NCI-H2029 (cell line): ENCODE measurements around the gene RPL10.

ENCODE experiments used
- DNase-seq: peaks from one replicate; lab custom pipeline; 2025; lab: John Stamatoyannopoulos, UW

The RPL10 gene

DNA sequence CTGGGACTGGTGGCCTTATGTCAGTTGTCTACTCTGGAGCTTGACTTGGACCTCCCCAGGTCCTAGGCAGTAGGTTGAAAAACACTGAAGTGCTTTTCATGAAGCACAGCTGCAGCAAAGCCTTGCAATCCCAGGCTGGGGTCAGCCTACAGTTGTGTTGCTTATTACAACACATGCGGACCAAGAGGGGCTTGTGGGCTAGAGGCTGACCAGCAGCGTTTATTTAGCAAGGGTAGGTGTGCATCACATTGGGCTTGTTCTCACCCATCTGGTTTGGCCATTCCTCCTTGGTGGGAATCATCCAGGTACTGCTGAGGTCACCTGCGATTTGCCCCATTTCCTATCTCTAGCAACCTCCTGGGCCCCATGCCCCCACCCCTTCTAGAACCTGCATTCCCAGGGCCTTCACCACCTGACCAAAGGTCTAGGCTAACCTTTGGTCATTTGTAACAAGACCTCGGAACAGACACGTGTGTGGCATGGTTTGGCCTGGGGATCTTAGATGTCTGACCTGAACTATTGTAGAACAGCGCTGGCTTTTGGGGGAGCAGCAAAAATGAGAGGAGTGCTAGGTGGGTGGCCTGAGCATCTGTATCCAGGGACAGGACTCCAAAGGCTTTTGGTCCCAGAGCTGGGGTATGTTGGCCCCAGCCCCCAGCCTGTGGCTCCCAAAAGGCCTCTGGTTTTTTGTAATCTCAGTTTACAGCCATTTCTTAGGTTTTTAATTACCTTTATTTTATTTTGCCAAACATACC, 3.0 kb downstream of the RPL10 start:
- no peak for DNase-seq

DNA sequence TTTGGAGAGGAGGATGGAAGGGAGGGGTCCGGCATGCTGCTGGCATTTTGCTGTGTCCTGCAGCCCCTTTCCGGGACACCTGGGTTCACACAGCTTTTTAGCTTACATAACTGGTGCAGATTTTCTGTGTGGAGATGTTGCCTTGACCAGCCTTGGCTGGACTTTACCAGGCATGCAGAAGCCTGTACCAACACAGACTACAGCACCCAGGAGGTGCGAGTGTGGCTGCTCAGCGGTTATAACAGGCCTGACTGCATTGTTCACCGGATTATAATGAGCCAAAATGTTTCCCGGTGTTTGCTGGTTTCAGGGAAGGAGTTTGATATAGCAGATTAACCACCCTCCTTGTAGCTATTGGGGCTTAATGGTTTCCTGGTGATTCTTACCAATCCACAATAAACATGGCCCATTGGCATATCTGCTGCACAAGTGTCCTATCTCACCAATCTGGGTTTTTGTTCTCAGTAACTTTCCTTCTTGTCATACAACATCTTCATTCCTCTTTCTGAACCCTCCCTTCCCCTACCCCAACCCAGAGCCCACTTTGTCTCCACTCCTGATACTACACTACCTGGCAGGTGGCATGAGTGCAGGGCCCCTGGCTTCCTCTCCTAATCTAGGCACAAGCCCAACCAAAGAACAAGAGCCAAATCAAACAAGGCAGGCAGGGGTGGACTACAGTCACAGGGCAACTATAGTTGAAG, 3.9 kb downstream of the RPL10 start:
- peak; percentile 45 for DNase-seq

DNA sequence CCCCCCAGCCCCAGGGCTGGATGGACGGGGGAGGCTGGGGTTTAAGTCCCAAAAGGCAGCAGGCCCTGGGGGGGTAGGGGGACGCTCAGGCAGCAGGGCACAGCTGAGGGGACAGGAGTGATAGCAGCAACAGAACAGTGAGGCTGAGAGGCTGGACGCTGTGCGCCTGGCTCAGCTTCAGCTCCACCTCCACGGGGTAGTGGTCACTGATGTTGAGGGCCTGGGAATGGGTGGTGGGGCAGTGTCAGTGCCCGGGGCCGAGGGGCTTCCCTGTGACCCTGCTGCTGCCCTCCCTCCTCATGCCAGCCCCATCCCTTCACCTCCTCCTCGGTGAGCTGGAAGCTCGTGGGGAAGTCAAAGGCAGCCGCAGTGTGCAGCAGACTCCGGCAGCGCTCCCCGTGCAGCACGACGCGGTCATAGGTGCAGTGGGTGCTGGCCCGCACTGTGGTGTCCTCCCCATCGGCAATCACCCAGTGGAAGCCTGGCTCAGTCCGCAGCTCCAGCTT, 4.5 kb downstream of the RPL10 start:
- DNase-seq, result no peak

DNA sequence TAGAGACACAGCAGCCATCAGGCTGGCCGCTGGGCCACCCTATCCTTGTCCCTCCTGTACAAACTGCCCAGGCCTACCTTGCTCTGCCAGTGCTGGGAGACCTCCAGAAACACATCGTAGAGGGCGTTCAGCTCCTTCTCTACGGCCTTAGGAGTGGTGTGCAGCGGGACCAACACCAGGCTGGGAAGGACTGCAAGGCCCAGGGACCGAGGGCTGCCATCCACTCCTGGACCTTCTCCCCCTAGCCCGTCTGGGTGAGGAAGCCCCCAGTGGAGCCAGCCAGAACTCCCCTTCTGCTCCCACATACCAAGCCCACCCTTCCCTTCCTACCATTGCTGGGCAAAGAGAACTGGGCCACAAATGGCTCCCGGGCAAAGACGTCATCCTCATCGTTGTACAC, 5.0 kb downstream of the RPL10 start:
- no peak for DNase-seq

DNA sequence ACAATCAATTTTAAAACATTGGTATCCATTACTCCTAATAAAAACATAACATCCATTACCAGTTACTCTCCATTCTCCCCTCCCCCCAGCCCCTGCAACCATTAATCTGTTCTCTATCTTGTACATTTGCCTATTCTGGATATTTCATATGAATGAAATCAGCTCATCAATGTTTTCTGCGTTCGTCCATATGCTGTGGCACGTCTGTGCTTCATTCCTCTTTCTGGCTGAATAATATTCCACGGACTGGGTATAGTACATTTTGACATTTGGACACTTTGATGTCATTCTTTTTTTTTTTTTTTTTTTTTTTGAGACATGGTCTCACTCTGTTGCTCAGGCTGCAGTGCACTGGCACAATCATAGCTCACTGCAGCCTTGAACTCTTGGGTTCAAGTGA, 5.7 kb downstream of the RPL10 start:
- DNase-seq, result no peak

DNA sequence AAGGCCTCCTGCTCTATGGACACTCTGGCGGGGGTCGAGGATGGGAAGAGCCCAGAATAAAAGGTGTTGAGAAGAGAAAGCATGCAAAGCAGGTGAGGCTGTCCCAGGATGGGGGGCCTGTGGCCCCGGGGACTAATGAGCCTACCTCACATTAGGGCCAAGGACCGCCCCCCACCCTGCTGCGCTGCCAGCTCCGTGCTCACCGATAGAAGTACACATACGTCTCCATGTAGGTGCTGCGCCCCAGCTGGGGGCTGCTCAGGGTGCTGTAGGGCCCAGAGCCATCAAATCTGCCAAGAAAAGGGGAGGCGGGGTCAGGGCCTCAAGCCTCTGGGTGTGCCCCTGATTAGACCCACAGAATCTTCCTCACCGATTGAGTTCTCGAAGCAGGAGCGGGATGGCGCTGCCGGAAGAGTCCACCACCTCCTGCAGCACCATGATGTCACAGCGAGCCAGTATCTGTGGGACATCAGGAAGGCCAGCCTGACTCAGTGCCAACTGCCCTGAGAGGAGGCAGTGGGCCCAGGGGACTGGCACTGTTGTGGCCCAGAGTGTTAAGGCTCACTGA, 6.5 kb downstream of the RPL10 start:
- no peak for DNase-seq

DNA sequence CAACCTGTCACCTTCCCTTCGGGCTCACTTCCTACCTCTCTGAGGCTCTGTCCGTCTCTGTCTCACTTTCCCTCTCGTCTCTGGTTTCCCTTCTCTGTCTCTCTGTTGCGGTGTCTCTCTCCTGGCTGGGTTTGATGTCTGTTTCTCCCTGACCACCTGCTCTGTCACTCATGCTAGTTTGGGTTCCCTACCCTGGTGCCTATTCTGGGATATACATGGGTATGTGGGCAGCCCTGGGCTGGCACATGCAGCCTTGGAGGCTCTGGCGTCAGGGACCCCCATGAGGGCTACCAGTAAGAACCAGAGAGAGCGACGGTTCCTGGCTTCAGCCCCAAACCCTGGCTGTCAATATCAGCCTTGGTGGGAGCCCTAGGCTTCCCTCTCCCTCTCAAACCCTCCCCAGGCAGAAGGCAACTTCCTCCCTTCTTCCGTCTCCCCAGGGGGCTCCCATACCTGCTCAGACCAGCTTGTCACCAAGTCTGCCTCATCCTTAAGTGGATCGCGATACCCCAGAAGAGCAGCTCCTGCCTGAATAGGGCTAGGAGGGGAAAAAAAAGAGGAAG, 10.6 kb downstream of the RPL10 start:
- no peak for DNase-seq

DNA sequence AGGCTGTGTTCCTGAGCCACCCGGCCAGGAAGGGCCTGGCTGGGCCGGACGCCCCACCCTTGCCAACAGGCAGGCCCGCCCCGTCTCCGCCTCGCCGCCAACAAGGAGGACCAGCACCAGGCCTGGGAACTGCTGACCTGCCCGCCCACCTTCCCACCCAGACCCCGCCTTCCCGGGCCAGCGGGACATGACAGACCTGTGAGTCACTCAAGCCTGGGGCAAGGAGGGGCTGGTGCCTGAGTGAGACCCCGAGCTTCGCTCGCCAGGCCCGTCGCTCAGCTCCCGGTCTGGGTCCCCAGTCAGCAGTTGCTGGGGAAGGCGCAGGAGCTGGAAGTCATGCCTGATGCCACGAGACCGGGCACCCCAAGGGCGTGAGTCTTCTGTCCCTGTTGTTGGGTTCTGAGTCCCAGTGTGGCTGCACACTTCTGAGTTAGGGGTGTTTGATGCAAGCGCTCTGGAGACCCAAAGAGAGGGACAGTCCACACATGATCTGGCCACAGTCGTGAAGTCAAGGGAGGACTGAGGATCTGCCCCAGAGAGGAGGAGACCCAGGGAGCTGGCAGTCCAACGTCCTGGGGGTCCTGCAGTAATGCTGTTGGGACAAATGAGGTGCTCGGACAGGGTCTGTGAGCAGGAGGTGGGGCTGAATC, 11.2 kb downstream of the RPL10 start, which contains the start of gene DNASE1L1:
DNASE1L1 (minus strand) TSS at position 33 of the 650 bp plus-strand sequence. CDS start 3,686 bp downstream, outside the sequence.
- DNase-seq, result no peak

DNA sequence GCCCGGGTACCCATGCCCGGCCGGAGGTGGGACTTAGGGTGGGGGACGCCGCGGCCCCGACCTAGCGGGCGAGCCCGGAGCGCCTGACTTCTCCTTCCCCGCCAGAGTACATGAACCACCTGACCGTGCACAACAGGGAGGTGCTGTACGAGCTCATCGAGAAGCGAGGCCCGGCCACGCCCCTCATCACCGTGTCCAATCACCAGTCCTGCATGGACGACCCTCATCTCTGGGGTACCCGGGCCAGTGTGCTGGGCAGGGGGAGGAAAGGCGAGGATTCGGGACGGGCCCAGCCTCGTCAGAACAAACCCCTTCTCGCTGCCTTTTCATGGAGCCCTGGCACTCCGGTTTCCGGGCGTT, 13.8 kb downstream of the RPL10 start:
- peak; percentile 13 for DNase-seq

DNA sequence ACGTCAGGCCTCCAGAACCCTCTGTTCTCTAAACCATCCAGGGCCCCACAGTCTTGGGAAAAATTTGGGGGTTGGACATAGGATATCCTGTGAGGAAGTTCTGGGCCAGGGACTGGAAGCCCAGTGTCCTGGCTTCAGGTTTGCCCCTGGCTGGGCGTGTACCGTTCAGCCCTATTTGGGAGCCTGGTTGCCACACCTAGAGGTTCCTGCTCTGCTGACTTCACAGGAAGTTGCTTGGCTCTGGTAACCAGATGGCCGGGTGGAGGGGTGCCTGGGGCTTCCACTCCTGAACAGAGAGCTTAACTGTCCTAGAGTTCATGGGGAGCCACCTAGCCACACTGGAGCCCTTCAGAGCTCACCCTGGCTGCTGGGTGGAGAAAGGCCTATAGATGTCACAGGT, 14.3 kb downstream of the RPL10 start:
- DNase-seq, result no peak

DNA sequence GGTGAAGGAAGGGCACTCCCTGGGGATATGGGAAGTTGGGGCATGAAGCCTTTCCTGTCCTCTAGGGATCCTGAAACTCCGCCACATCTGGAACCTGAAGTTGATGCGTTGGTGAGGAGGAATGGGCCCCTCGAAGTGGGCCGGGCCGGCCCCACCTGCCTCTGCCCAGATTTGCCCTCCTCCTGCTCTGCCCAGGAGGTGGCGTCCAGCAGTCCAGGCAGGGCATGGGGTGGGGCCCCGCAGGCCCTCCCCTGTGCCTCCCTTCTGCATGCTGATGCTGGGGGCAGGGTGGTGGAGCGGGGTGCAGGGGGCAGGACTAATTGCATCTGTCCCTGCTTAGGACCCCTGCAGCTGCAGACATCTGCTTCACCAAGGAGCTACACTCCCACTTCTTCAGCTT, 15.0 kb downstream of the RPL10 start:
- no peak for DNase-seq

DNA sequence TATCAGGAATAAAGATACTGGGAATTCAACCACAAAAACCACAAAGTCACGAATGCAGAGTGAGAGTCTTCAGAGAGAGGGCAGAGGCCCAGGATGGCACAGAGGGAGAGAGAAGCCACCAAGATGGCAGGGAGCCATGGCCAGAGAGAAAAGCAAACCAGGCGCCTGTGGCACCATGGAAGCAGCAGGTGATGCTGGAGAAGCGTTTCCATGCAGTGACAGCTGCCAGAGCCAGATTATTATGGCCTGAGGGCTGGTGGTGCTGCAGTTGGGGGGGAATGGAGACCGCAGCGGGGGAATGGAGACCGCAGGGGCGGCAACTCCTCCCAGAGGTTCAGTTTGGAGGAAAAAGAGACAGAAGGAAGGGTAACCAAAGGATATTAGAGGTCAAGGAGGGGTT, 19.0 kb downstream of the RPL10 start:
- DNase-seq, result peak; percentile 40

DNA sequence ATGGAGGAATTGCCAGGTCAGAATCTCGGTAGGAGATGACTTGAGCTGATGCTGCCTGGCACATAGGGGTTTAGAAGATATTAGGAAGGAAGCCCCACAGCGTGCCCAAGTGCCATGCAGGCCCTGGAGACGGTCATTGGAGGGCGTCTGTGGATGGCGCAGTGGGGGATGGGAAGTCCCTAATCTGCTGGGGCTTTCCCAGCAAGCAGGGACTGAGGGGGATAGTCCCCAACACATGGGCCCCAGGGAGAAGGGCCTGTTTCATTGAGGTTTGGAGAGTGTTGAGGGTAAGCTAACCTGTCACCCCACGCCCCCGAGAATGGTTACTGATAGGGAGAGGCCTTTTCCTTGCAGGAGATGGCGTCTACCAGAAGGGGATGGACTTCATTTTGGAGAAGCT, 21.0 kb downstream of the RPL10 start:
- DNase-seq, result no peak

DNA sequence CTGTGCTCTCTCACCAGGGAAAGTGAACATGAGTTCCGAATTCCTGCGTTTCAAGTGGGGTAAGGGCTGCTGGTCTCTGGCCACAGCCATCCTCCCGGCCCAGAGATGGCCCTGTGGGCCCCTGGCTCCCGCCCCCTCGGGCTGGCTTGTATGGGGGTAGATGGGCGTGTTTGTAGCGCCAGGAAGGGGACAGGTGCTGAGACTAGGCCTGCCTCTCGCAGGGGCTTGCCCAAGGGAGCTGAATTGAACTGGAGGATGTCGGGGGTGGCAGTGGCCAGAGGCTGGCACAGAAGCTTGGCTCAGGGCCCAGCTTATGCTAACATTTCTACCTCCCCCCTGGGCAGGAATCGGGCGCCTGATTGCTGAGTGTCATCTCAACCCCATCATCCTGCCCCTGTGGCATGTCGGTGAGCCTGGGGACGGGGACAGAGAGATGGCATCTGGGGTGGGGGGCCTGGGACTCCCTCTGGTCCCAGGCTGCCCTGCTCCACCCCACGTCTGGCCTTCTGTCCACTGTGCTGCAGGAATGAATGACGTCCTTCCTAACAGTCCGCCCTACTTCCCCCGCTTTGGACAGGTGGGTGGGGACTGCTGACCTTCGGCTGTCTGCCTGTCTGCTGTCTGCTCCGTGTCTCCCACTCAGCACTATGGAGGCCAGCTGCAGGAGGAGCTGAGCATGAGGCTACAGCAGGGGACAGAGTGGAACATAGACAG, 21.7 kb downstream of the RPL10 start:
- DNase-seq, result peak; percentile 13

DNA sequence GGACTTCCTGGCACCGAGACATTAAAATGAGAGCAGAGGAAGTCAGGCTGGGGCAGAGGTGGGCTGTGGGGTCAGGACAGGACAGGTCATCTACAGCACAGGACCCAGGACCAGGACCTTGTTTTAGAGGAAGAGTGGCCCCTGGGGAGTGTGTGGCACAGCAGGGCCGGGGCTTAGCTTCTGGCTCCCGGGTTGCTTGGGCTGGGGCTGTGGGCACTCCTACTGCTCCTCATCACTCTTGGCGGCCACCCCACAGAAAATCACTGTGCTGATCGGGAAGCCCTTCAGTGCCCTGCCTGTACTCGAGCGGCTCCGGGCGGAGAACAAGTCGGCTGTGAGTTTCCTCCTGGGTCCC, 22.2 kb downstream of the RPL10 start:
- DNase-seq, result no peak

DNA sequence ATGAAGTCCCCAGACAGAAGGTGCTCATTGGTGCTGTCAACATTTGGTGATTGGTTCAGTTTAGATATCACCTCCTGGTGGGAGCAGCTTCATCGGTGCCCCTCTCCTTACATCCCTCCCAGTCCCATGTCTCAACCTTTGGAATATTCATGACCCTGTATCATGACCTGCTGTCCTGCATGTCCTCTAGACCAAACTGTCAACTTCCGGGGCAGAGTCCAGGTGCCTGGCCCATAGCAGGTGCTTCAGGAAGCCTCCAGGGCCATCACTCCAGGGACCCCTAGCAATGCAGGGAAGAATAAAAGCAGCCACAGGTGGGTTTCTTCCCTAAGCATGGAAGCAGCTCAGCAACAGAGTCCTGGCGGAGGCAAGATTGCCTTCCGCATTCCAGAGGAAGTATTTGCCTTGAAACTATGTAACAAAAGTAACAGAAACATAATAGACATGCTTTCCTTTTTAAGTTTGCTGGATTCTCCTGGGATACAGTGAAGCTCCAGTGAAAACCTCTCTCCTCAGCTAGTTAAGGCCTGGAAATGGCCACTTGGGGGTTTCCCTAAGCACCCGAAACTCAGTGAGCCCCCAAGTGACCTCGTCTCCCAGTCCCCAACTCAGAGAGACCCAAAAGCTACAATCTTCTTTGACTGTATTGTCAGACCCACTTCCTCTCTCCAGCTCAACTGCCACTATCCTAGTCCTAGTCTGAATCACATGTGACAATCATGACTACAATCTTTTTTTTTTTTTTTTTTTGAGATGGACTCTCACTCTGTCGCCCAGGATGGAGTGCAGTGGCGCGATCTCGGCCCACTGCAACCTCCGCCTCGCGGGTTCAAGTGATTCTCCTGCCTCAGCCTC, 29.0 kb downstream of the RPL10 start:
- no peak for DNase-seq

DNA sequence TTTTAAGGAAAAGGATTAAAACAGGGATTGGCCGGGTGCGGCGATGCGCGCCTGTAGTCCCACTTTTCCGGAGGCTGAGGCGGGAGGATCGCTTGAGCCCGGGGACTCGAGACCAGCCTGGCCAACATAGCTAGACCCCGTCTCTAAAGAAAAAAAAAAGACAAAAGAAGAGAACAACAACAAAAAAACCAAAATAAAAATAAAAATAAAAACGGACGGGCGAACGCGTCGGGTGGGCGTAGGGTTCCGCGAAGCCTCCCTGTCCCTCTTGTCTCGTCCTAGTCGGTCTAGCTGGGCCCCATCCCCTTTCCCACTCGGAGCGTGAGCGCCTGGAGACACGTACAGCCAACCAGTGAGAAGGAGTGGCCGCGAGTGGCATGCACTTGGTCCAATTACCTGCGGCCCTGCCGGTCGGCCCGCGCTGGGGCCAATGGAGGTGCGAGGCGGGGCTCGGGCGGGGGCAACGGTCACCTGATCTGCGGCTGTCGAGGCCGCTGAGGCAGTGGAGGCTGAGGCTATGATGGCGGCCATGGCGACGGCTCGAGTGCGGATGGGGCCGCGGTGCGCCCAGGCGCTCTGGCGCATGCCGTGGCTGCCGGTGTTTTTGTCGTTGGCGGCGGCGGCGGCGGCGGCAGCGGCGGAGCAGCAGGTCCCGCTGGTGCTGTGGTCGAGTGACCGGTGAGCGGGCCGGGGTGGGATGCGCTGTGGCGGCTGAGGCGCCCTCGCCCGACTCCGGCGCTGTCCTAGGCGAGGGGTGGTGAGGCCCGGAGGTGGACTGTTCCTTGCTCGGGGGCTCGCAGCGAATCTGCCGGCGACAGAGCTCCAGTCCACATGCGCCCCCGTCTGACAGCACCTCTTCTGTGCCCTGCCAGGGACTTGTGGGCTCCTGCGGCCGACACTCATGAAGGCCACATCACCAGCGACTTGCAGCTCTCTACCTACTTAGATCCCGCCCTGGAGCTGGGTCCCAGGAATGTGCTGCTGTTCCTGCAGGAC, 30.3 kb downstream of the RPL10 start, which contains the start of gene ATP6AP1:
ATP6AP1 (plus strand) TSS at position 502 of the 996 bp plus-strand sequence; CDS start at position 518, 16 bp downstream.
- DNase-seq, result peak; percentile 84

DNA sequence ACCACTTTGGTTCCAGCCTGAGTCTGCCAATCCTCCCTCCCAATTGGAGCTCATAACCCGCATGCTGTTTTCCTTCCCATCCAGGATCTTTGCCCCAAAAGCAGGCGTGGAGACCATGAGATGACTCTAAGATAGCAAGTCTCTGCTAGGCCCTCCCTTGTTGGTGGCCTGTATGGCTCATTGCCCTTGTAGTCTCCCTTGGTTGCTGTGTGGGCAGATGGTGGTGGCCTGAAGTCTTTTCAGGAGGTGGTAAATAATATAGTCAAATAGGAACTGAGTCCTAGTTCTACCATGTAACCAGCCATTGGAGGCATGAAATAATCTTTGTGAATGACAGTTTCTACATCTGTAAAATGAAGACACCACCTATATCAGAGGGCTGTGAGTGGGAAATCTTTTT, 31.5 kb downstream of the RPL10 start:
- no peak for DNase-seq

DNA sequence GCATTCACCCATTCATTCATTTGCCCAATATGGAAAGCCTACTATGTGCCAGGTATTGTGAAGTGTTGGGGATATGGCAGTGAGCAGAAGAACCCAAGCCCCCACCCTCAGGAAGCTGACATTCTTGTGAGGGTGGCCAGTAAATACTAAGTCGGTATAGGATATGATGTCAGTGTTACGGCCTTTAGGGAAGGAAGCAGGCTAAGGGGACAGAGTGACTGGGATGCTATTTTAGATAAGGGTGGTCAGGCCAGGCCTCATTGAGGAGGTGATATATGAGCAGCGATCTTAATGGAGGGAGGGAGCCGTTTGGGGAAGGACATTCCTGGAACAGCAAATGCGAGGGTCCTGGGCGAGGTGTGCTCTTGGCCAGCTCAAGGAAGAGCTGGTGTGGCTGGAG, 32.3 kb downstream of the RPL10 start:
- DNase-seq, result no peak
